Esophagus muscularis mucosa (tissue), 3 donors: Measurements from ENCODE around the gene AIG1.

ENCODE experiments used
- CTCF ChIP-seq, 3 experiments: fragments of 200-600 bp in 2 of 3; fragments of 450-650 bp in 1 of 3; sonication (generic) in 2 of 3; IDR thresholded peaks; one replicate each; pipeline ENCODE4 v1.5.1; 2017 to 2019; ENCODE audit warnings: antibody characterized with exemption in 3 of 3, mild to moderate bottlenecking in 2 of 3, moderate library complexity in 1 of 3
- POLR2AphosphoS5 ChIP-seq, 2 donors: sonication (generic); formaldehyde crosslinking; IDR thresholded peaks; one replicate each; pipeline ENCODE4 v1.6.1; 2017; ENCODE audit warnings: antibody characterized with exemption in 2 of 2

GRCh38 chr6:143128681-143129015, 68.0 kb downstream of the AIG1 start:
- TF ChIP-seq CTCF (IDR thresholded peaks at IDR 0.05): no peak
- TF ChIP-seq POLR2AphosphoS5 (IDR thresholded peaks at IDR 0.05): no peak
